ENCODE results near the gene FOXL2. TPM values are rescaled to one million over a fixed set of nuclear protein-coding genes. Genes with fewer than 3 reads are reported as not detected.

Gene FOXL2
- total RNA-seq, 4 donors from 2014 or later = not detected

- TF ChIP-seq CTCF (IDR thresholded peaks at IDR 0.05; ENCODE audit: low read depth) = no peak
Observed at GRCh38 chr3:138936741-138937689, 9.9 kb downstream of the FOXL2 start.

GRCh38 chr3:138935863-138936740 lies 10.8 kb downstream of the FOXL2 start:
- TF ChIP-seq CTCF (IDR thresholded peaks at IDR 0.05; ENCODE audit: low read depth) = no peak

- no peak for TF ChIP-seq CTCF (IDR thresholded peaks at IDR 0.05; ENCODE audit: low read depth)
Observed at GRCh38 chr3:138935505-138935862, 11.5 kb downstream of the FOXL2 start.

GRCh38 chr3:138933981-138934691 lies 12.8 kb downstream of the FOXL2 start:
- TF ChIP-seq CTCF (IDR thresholded peaks at IDR 0.05; ENCODE audit: low read depth) = no peak

- no peak for TF ChIP-seq CTCF (IDR thresholded peaks at IDR 0.05; ENCODE audit: low read depth)
Observed at GRCh38 chr3:138933068-138933668, 13.8 kb downstream of the FOXL2 start.

GRCh38 chr3:138928727-138929372 lies 18.1 kb downstream of the FOXL2 start:
- no peak for TF ChIP-seq CTCF (IDR thresholded peaks at IDR 0.05; ENCODE audit: low read depth)
